GM12875 (cell line): Measurements from ENCODE around the gene ATP8A2.

ENCODE experiments used
- H3K4me3 ChIP-seq: one replicate; pipeline ENCODE4 v1.5.1; 2011; ENCODE audit warnings: low read depth, low read length, control low read depth
- CTCF ChIP-seq: IDR thresholded peaks from 2 replicates; pipeline ENCODE4 v1.5.1; 2011; ENCODE audit warnings: low read depth, mild to moderate bottlenecking, control low read depth, inconsistent platforms, low read length, moderate library complexity, borderline replicate concordance; ENCODE audit not compliant: insufficient read depth

ATP8A2 gene

GRCh38 chr13:25727810-25728209 is 356.0 kb downstream of the ATP8A2 start:
- H3K4me3 ChIP-seq = no peak overlapping the region
- no peak for TF ChIP-seq CTCF

GRCh38 chr13:25729201-25729600 is 357.4 kb downstream of the ATP8A2 start:
- H3K4me3 ChIP-seq = no peak overlapping the region
- no peak for TF ChIP-seq CTCF

GRCh38 chr13:25731037-25731436 is 359.3 kb downstream of the ATP8A2 start:
- H3K4me3 ChIP-seq = no peak overlapping the region
- TF ChIP-seq CTCF = no peak

- no peak overlapping the region for H3K4me3 ChIP-seq
- TF ChIP-seq CTCF = no peak
Measured at GRCh38 chr13:25731536-25731935, 359.8 kb downstream of the ATP8A2 start.

- TF ChIP-seq CTCF = no peak
- no peak overlapping the region for H3K4me3 ChIP-seq
Measured at GRCh38 chr13:25732111-25732865, 360.5 kb downstream of the ATP8A2 start.

- no peak overlapping the region for H3K4me3 ChIP-seq
Measured at GRCh38 chr13:25733001-25733491, 361.3 kb downstream of the ATP8A2 start.

More at GRCh38 chr13:25733001-25733491, 361.3 kb downstream of the ATP8A2 start:
- no peak for TF ChIP-seq CTCF
